Breast epithelium (tissue), 4 donors: ENCODE measurements around the gene RASL12. TPM values are rescaled to one million over a fixed set of nuclear protein-coding genes. Genes with fewer than 3 reads are reported as not detected.
A peak's percentile ranks its signal among the peaks of the same experiment; 100 is the strongest.
"Not testable (repeated sequence)": the region's sequence is repeated elsewhere in the genome, so short reads cannot be mapped to it uniquely, and the experiment has no call there.

Source experiments
- DNase-seq, 2 donors: peaks; one replicate each; pipeline ENCODE4 v3.0.0-alpha.2; 2019; ENCODE audit warnings: low spot score in 2 of 2
- H3K27ac ChIP-seq, 2 donors: fragments of 200-600 bp; sonication (generic) in 1 of 2; one replicate each; pipeline ENCODE4 v1.5.1; 2016 to 2019; ENCODE audit warnings: mild to moderate bottlenecking in 1 of 2
- H3K27me3 ChIP-seq, 2 donors: fragments of 200-600 bp; sonication (generic) in 1 of 2; one replicate each; pipeline versions ENCODE4 v1.5.1 to v1.6.0; 2017 to 2019; ENCODE audit warnings: control low read depth in 1 of 2, mild to moderate bottlenecking in 1 of 2
- H3K36me3 ChIP-seq: fragments of 200-600 bp; one replicate; pipeline ENCODE4 v1.5.1; 2019
- H3K4me1 ChIP-seq, 2 donors: fragments of 200-600 bp; sonication (generic); one replicate each; pipeline ENCODE4 v1.5.1; 2016 to 2019; ENCODE audit warnings: control low read depth in 1 of 2
- H3K4me3 ChIP-seq, 3 donors: fragments of 200-600 bp; sonication (generic); 1 replicate in 2 of 3; 2 replicates in 1 of 3; pipeline ENCODE4 v1.5.1; 2016 to 2019; ENCODE audit warnings: mild to moderate bottlenecking in 3 of 3, moderate library complexity in 2 of 3
- H3K9me3 ChIP-seq, 2 donors: fragments of 200-600 bp; sonication (generic) in 1 of 2; one replicate each; pipeline ENCODE4 v1.5.1; 2016 to 2019; ENCODE audit warnings: control low read depth in 1 of 2
- CTCF ChIP-seq, 3 donors: fragments of 450-650 bp; IDR thresholded peaks; one replicate each; pipeline ENCODE4 v1.5.1; 2016 to 2017; ENCODE audit warnings: antibody characterized with exemption in 3 of 3, mild to moderate bottlenecking in 3 of 3, moderate library complexity in 3 of 3
- POLR2A ChIP-seq: fragments of 450-650 bp; IDR thresholded peaks from one replicate; pipeline ENCODE4 v1.6.1; 2016; ENCODE audit warnings: antibody characterized with exemption, mild to moderate bottlenecking, moderate library complexity
- POLR2AphosphoS5 ChIP-seq, 3 donors: sonication (generic); formaldehyde crosslinking; IDR thresholded peaks; one replicate each; pipeline ENCODE4 v1.6.1; 2017; ENCODE audit warnings: antibody characterized with exemption in 3 of 3
- intact Hi-C: fragments of 100-400 bp; cut with DNase I; formaldehyde crosslinking; loops from one replicate; pipeline ENCODE4 v1.15.1; 2023; ENCODE audit warnings: low total_unique reads
- total RNA-seq, 3 donors: library from RNA; depleted of rRNA; stranded (reverse); fragments of >200 nt; gene quantifications; one replicate each; pipeline ENCODE4 v1.1.0, GENCODE V29; 2016

RASL12 gene
- total RNA-seq, 3 donors from 2014 or later = 12.6 to 20.6 (median 20.3) TPM

DNA sequence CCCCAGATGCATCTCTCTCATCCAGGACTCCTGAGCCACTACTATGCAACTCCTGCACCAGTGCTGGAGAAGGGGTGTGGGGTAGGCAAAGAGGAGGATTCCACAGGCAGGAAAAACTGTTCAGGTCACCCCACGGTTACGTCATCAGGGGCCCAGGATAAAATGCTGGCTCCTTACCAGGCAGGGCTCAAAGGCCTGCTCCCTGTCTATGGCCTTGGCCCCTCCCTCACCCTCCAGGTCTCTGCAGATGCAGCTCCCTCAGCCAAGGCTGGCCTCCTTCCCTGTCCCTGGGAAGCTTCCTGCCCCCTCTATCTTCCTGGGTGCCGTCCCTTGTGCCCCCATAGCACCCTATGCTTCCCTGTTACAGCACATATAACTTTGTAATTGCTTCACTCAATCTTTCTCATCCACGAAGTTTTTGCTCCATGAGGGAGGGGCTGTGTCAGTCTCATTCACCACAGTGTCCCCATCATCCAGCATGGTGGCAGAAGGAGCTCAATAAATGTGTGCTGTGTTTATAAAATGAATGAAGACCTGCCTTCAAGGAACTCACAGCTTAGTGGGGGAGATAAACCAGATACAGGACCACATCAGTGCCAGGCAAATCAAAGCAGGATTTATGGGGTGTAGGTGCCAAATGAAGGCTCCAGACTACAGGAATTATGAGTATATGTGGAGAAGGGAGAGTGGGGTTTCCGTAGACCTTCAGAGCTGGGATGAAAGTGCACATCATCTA lies 27.4 kb upstream of the RASL12 start:
- H3K27me3 ChIP-seq = no peaks in the 10 kb centered on the region
- DNase-seq = no peak
- no peaks in the 10 kb centered on the region for H3K9me3 ChIP-seq
- peak overlapping the region; percentile 48 to 74 for H3K27ac ChIP-seq
- intact Hi-C loops = loop anchor here (10.0 kb wide), 1 partner anchor 60 kb away; no protein-coding TSS in a partner anchor
- H3K36me3 ChIP-seq = peaks cover 5% of the 10 kb centered on the region
- no peak overlapping the region for H3K4me3 ChIP-seq
- TF ChIP-seq POLR2AphosphoS5 (IDR thresholded peaks at IDR 0.05) (no peak), CTCF (IDR thresholded peaks at IDR 0.05) (no peak), POLR2A (no peak)
- no peaks in the 10 kb centered on the region for H3K4me1 ChIP-seq

DNA sequence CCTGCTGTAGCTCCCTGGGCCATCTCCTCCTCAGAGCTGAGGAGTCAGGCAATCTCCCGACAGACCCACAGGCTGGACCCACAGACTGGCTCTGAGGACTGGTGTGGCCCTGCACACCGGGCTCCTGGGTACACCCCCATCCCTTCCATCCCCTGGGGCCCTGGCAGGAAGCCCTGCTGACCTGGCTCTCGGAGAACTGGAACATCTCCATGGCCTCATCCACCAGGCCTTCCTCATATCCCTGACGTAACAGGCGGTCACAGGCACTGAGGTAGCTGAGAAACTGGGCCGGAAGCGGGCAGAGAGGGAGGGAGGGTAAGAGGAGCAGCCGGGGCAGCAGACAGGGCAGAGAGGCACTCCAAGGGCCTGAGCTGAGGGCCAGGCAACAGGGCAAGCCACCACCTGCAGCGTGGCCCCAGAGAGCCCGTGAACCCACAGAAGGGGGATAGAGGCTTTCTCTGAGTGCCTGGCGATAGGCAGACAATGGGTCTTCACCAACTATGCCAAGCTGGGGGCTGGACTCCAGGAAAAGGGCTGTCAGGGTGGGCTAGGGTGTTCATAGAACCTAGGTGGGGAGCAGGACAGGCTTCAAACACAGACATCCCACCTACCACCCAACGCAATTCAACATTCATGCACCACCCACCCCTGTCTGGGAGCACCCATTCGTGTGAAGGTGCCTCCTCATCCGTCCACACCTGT lies 26.7 kb upstream of the RASL12 start:
- H3K27ac ChIP-seq = peak overlapping the region; percentile 48 to 74
- H3K36me3 ChIP-seq = peaks cover 5% of the 10 kb centered on the region
- peak in 1 of 2 donors; percentile 72 for DNase-seq
- intact Hi-C loops = loop anchor here (10.0 kb wide), 1 partner anchor 60 kb away; no protein-coding TSS in a partner anchor
- no peaks in the 10 kb centered on the region for H3K27me3 ChIP-seq
- no peaks in the 10 kb centered on the region for H3K9me3 ChIP-seq
- TF ChIP-seq CTCF (IDR thresholded peaks at IDR 0.05) (no peak), POLR2AphosphoS5 (IDR thresholded peaks at IDR 0.05) (no peak), POLR2A (no peak)
- no peaks in the 10 kb centered on the region for H3K4me1 ChIP-seq
- H3K4me3 ChIP-seq = no peak overlapping the region

DNA sequence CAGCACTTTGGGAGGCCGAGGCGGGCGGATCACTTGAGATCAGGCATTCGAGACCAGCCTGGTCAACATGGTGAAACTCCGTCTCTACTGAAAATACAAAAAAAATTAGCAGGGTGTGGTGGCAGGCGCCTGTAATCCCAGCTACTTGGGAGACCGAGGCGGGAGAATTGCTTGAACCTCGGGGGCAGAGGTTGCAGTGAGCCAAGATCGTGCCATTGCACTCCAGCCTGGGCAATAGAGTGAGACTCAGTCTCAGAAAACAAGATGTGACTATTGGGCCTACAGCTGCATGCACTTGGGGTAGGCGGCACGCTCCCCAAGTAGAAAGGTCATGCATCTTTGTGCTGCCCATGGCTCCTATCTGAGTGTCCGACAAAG lies 26.0 kb upstream of the RASL12 start:
- H3K4me3 ChIP-seq, H3K36me3 ChIP-seq, H3K9me3 ChIP-seq, H3K4me1 ChIP-seq, H3K27me3 ChIP-seq, DNase-seq: not testable (repeated sequence)
- intact Hi-C loops = loop anchor here (10.0 kb wide), 1 partner anchor 59 kb away; no protein-coding TSS in a partner anchor
- H3K27ac ChIP-seq = peak overlapping the region; percentile 48 to 74

DNA sequence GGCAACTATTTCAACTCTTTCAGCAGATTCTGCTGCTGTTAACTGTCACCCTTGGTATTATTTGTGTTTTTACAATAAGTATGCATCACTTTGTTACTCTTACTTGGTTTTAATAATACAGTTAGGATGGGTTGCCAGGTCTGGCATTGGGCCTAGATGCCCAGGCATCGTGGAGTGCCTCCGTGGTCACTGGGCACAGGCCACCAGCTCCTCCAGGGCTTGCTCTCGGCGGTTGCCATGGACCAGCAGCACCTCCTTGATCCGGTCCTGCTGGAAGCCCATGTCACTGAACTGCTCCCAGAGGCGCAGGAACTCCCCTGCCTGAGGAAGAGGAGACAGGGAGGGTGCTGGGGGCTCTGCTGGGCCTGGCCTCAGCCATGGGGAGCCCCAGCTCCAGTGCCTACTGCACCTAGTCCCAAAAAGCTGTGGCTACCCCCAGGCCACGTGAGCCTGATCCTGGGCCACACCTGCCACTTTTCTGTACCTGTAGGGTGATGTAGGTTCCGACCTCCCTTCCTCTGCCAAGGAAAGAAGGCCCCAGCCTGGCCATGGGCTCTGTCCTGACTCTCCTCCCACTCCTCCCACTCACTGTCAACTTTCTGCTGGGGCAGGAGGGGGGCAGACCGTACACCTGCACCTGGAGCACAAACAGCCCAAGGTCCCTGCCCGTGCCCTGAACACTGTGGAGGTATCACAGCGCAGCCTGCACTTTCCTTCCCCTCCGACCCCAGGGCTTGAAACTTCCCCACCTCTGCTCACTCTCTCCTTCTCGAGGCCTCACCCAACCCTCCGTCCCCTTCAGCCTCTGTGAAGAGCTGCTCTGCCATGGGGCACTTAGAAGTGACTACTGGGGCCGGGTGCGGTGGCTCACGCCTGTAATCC lies 25.4 kb upstream of the RASL12 start:
- no peak overlapping the region for H3K4me3 ChIP-seq
- H3K4me1 ChIP-seq = no peaks in the 10 kb centered on the region
- no peak for TF ChIP-seq CTCF (IDR thresholded peaks at IDR 0.05)
- no peak for TF ChIP-seq POLR2AphosphoS5 (IDR thresholded peaks at IDR 0.05)
- TF ChIP-seq POLR2A = no peak
- DNase-seq = no peak
- H3K27me3 ChIP-seq = no peaks in the 10 kb centered on the region
- H3K9me3 ChIP-seq = no peaks in the 10 kb centered on the region
- intact Hi-C loops = loop anchor here (10.0 kb wide), 1 partner anchor 58 kb away; no protein-coding TSS in a partner anchor
- no peaks in the 10 kb centered on the region for H3K36me3 ChIP-seq
- no peak overlapping the region for H3K27ac ChIP-seq

- H3K4me3 ChIP-seq = no peak overlapping the region
- no peaks in the 10 kb centered on the region for H3K4me1 ChIP-seq
- H3K27ac ChIP-seq = no peak overlapping the region
- DNase-seq = no peak
- no peaks in the 10 kb centered on the region for H3K9me3 ChIP-seq
- H3K36me3 ChIP-seq = no peaks in the 10 kb centered on the region
- intact Hi-C loops = loop anchor here (10.0 kb wide), 1 partner anchor 57 kb away; no protein-coding TSS in a partner anchor
- no peak for TF ChIP-seq POLR2A
- TF ChIP-seq CTCF (IDR thresholded peaks at IDR 0.05) = no peak
- TF ChIP-seq POLR2AphosphoS5 (IDR thresholded peaks at IDR 0.05) = no peak
- H3K27me3 ChIP-seq = no peaks in the 10 kb centered on the region
Measured at GRCh38 chr15:65091946-65092770, 24.4 kb upstream of the RASL12 start.
